ENCODE measurements around the gene KHDC1L.
A peak's percentile ranks its signal among the peaks of the same experiment; 100 is the strongest.

Gene KHDC1L

GRCh38 chr6:73248192-73248903 lies 23.1 kb upstream of the KHDC1L start:
- H3K4me1 ChIP-seq, result no peaks in the 10 kb centered on the region
- peak overlapping the region; percentile 8 for H2AFZ ChIP-seq
- no peaks in the 10 kb centered on the region for H3K9me3 ChIP-seq (ENCODE audit: control insufficient read depth, low read length)
- no peak overlapping the region for H3K4me2 ChIP-seq (ENCODE audit: low read length)
- no peaks in the 10 kb centered on the region for H3K79me2 ChIP-seq
- no peaks in the 10 kb centered on the region for H3K27me3 ChIP-seq (ENCODE audit: control insufficient read depth, insufficient read depth, low read length)
- H3K27ac ChIP-seq, result no peak overlapping the region
- H3K4me3 ChIP-seq (ENCODE audit: low read depth, low read length), result no peak overlapping the region
- TF ChIP-seq CTCF (IDR thresholded peaks at IDR 0.05), result no peak
- H3K9ac ChIP-seq, result no peak overlapping the region
- no peaks in the 10 kb centered on the region for H3K36me3 ChIP-seq (ENCODE audit: control insufficient read depth, insufficient read depth, low read length)

- H3K4me1 ChIP-seq, result no peaks in the 10 kb centered on the region
- H3K4me2 ChIP-seq (ENCODE audit: low read length), result no peak overlapping the region
- H3K9ac ChIP-seq, result no peak overlapping the region
- H3K9me3 ChIP-seq (ENCODE audit: control insufficient read depth, low read length), result no peaks in the 10 kb centered on the region
- H3K79me2 ChIP-seq, result no peaks in the 10 kb centered on the region
- H2AFZ ChIP-seq, result no peak overlapping the region
- H3K27me3 ChIP-seq (ENCODE audit: control insufficient read depth, insufficient read depth, low read length), result no peaks in the 10 kb centered on the region
- no peak for TF ChIP-seq CTCF (IDR thresholded peaks at IDR 0.05)
- no peaks in the 10 kb centered on the region for H3K36me3 ChIP-seq (ENCODE audit: control insufficient read depth, insufficient read depth, low read length)
- no peak overlapping the region for H3K4me3 ChIP-seq (ENCODE audit: low read depth, low read length)
- no peak overlapping the region for H3K27ac ChIP-seq
Observed at GRCh38 chr6:73242001-73242400, 16.7 kb upstream of the KHDC1L start.

GRCh38 chr6:73240730-73241129 lies 15.4 kb upstream of the KHDC1L start:
- no peaks in the 10 kb centered on the region for H3K9me3 ChIP-seq (ENCODE audit: control insufficient read depth, low read length)
- H3K36me3 ChIP-seq (ENCODE audit: control insufficient read depth, insufficient read depth, low read length), result no peaks in the 10 kb centered on the region
- H3K4me1 ChIP-seq, result no peaks in the 10 kb centered on the region
- H2AFZ ChIP-seq, result no peak overlapping the region
- no peak overlapping the region for H3K4me2 ChIP-seq (ENCODE audit: low read length)
- no peaks in the 10 kb centered on the region for H3K79me2 ChIP-seq
- H3K27me3 ChIP-seq (ENCODE audit: control insufficient read depth, insufficient read depth, low read length), result no peaks in the 10 kb centered on the region
- H3K4me3 ChIP-seq (ENCODE audit: low read depth, low read length), result no peak overlapping the region
- TF ChIP-seq CTCF (IDR thresholded peaks at IDR 0.05), result no peak
- no peak overlapping the region for H3K9ac ChIP-seq
- no peak overlapping the region for H3K27ac ChIP-seq

- no peaks in the 10 kb centered on the region for H3K36me3 ChIP-seq (ENCODE audit: control insufficient read depth, insufficient read depth, low read length)
- no peak overlapping the region for H3K9ac ChIP-seq
Observed at GRCh38 chr6:73236144-73236750, 11.0 kb upstream of the KHDC1L start.

More at GRCh38 chr6:73236144-73236750, 11.0 kb upstream of the KHDC1L start:
- no peak overlapping the region for H3K4me2 ChIP-seq (ENCODE audit: low read length)
- H2AFZ ChIP-seq, result no peak overlapping the region
- H3K9me3 ChIP-seq (ENCODE audit: control insufficient read depth, low read length), result no peaks in the 10 kb centered on the region
- no peak overlapping the region for H3K4me3 ChIP-seq (ENCODE audit: low read depth, low read length)
- TF ChIP-seq CTCF (IDR thresholded peaks at IDR 0.05), result no peak
- H3K4me1 ChIP-seq, result no peaks in the 10 kb centered on the region
- no peaks in the 10 kb centered on the region for H3K27me3 ChIP-seq (ENCODE audit: control insufficient read depth, insufficient read depth, low read length)
- H3K79me2 ChIP-seq, result no peaks in the 10 kb centered on the region
- H3K27ac ChIP-seq, result no peak overlapping the region
